HG02678 (cell line): ENCODE measurements around the gene MGMT.

Experiments used
- ATAC-seq: cut with Tn5 transposase; IDR thresholded peaks from one replicate; pipeline ENCODE4 v1.9.1; 2021; ENCODE audit warnings: mild to moderate bottlenecking, moderate library complexity; ENCODE audit not compliant: unreplicated experiment

Gene MGMT

DNA sequence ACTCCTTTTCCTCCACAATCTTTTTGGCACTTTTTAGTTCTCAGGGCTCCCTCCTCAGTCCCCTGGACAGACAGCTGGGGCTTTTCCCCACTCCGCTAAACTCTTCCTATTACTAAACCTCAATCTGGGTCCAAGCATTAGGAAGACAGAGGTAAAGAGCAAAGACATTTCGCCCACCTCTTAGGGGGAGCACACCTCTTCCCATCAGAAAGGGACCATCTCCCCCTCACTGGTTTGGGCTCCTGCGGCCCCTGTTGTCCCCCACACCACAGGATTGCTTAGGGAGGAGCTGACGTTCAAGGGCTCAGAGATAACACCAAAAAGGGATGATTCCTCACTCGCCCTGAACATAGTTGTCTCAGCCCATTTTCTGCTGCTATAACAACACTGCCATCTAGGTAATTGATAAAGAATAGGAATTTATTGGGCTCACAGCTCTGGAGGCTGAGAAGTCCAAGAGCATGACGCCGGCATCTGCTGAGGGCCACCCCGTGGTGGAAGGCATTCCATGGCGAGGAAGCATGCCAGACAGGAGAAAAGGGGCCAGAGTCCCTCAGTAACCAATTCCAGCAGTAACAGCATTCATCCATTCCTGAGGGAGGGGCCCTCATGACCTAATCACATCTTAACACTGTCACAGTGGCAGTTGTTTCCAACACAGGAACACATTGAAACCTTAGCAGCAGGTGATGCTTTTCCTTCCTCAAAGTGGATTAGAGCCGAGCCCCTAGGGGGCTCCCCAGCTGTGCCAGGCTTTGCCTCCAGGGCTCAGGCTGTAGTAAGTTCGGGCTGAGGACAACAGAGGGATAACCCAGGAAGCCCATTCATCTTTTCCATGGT lies 287.4 kb downstream of the MGMT start:
- no peak for ATAC-seq

- ATAC-seq, result no peak
These were observed 288.1 kb downstream of the MGMT start for GRCh38 chr10:129755158-129755591.

DNA sequence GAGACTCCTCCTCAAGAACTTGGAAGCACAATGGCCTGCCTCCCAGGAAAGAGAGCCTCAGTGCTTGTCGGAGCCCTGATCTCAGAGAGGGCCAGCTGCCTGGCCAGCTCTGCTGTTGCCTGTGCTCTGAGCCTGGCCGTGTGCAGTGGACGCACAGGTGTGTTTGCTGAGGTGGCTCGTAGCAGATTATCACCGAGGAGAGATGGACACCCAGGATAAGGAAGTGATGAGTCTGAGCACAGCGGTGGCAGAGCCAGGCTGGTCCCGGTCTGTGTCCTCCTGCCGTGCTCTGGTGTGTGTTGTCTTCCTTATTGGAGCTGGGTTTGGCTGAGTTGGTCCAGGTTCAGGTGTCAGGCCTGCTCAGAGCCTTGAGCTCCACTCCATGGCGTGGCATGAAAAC lies 288.6 kb downstream of the MGMT start:
- ATAC-seq, result no peak

- ATAC-seq, result no peak
These were observed 290.2 kb downstream of the MGMT start for GRCh38 chr10:129756912-129757901.

DNA sequence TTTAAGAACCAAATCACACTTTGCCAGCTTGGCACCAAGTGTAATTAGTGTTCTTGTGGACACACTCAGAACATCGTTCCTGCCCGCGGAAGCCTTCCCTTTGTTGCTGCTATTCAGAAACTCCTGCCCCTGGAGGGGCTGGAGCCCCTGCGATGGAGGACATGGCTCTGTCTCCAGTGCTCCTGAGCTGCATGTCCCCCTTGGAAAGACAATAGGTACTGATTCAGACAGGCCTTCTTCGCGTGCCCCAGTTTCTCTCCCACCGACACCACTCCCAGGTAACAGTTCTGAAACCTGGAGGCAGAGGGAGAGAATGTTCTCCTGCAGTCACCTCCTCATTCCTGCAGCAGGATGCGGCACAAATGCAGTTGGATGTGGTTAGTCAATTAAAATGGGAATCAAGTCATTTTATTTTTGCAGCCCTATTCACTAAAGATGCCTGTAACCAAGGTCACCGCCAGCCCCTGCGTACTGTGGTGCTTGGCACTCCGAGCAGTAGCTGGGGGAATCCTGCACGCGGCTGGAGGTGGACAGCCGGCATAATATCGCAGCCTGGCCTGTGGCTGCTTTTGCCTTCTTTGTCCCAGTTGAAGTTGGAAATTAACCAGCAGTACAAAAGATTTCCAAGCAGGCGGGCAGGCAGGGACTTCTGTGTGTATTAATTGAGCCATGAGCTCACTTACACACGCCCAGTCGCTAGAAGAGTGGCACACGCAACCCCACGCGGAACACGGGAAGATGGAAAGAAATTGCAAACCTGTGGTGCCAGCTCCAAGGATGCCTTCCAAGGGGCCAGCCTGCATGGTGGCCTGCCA lies 291.4 kb downstream of the MGMT start:
- no peak for ATAC-seq

DNA sequence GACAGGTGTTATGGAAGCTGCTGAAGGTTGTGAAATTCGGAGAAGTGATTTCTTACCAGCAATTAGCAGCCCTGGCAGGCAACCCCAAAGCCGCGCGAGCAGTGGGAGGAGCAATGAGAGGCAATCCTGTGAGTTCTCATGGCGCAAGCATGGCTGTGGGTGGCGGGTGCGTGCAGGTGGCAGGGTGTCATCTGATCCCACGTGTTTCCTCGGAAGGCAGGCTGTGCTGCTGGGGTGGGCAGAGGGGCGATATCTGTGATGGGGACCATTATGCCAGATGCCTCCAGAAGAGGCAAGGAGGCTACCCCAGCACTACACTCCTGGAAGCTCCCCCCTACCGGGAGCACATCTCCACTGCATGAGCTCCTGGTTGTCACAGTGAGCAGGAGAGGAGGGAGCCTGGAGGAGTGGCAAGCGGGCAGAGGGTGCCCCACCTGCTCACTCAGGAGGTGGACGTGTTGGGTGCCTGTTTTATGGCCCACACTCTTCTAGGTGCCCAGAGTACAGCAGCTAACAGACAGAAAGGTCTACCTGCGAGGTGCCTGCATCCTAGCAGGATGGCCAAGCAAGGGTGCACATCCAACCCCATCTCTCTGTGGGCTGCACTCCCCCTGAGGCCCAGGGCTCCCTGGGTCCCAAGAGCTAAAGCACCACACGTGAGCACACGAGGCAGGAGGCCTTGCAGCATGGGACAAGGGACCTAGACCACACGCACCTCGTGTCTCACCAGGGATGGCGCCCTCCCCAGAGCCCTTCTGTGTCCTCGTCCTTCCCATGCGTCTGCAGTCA lies 292.4 kb downstream of the MGMT start:
- no peak for ATAC-seq

GRCh38 chr10:129760003-129760315 lies 292.9 kb downstream of the MGMT start:
- no peak for ATAC-seq

DNA sequence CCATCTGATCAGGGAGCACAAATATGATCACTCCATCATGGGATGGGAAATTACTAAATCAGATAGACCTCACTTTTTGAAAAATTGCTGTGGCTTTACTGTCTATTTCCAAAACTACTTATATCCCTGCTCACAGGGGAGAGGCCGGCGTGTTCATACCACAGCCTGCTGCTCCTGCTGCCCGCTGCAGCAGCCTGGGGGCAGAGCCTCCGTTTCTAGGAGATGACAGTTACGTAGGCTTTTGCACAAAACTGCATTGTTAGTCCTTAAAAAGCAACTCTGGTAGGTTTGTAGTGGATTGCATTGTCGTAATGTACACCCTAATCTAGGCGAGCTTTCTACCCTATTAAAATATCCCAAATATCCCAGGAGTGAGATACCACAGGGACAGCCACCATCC lies 293.4 kb downstream of the MGMT start:
- no peak for ATAC-seq

DNA sequence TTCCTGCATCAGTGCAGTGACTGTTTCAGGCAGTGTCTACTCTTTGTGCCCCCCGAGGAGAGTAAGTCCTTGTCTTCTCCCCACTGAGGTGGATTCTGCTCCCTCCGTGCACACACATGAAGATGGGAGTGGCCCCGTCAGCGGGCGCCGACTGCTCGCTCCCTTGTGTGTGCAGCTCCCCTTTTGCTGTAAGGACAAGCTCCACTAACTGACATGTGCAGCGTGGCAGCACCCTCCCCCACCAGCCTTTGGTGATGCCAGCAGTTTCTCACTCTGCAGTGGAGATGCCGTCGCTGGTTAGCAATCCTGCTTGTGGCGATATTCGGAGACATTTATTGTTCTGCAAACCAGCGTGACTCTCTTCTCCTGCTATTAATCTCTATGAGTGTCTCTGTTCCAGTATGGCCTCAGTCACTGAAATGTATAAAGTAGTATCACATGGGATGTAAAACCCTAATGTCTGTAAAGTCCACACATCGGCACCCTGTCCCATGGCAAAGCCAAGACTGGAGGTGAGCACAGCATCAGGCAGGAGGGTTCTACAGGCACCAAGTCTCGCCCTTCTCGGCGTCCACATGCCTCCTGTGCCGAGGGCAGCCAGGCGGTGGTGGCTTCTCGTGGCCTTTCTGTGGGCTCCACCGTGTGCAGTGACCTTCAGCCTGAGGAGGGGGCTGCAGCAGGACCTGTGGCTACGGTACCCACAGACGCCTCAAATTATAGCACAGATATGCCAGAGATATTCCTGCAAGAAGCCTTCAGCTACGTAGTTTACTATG lies 294.3 kb downstream of the MGMT start:
- no peak for ATAC-seq

DNA sequence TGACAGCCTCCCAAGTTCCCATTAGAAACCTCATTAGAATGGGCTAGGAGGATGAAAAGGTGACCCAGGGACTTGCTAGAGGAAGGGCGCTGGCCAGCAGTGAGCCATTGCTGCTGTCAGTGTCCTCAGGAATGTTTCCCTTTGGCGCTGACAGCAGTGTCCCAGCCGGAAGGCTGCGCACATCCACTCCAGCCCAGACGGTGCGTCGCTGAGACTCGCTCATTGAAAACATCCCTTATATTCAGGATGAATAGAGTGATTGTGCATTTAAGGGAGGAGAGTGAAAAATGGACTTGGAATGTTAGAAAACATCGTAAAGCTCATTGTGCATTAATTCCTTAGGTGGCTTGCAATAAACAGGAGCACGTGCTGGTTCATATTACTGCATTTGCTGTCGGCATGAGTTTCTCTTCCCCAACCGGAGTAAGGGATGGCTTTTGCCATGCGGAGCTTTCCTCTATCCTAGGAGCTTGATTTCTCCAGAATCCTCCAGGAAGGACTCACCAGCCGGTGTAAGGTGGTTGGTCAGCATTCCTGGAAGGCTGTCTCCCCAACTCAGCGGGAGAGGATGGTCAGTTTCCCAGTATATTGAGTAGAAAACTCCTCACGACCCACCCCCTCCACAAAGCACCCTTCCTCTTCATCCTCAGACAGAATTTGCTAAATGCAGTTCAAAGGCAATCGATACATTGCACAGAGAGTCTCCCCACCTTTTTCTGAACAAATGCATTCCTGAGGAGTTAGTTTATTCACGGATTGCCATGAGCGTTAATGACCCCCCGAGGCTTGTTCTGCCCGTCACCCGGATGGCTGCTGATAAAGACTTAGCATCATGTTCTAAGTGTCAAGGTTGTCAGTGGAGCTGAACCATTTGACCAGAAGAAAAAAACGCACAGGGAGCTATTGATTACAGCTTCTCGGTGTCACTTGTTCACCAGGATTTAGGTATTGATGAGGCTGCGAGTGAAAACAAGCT lies 295.2 kb downstream of the MGMT start:
- no peak for ATAC-seq

- no peak for ATAC-seq
These were observed 297.2 kb downstream of the MGMT start for GRCh38 chr10:129764011-129764900.

GRCh38 chr10:129764901-129765663 lies 298.0 kb downstream of the MGMT start:
- no peak for ATAC-seq

GRCh38 chr10:129765664-129766550 lies 298.9 kb downstream of the MGMT start:
- no peak for ATAC-seq

DNA sequence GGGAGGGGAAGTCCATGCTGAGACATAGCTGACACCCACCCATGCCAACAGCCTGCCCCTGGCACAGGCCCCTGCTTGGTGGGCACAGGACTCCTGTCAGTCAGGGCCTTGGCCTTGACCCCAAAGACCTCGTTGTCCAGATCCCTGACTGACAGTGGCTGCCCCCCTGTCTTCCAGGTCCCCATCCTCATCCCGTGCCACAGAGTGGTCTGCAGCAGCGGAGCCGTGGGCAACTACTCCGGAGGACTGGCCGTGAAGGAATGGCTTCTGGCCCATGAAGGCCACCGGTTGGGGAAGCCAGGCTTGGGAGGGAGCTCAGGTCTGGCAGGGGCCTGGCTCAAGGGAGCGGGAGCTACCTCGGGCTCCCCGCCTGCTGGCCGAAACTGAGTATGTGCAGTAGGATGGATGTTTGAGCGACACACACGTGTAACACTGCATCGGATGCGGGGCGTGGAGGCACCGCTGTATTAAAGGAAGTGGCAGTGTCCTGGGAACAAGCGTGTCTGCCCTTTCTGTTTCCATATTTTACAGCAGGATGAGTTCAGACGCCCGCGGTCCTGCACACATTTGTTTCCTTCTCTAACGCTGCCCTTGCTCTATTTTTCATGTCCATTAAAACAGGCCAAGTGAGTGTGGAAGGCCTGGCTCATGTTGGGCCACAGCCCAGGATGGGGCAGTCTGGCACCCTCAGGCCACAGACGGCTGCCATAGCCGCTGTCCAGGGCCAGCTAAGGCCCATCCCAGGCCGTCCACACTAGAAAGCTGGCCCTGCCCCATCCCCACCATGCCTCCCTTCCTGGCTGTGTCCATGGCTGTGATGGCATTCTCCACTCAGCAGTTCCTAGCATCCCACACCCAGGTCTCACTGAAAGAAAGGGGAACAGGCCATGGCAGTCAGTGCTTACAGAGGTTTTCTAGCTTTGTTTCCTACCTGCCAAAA lies 299.8 kb downstream of the MGMT start:
- no peak for ATAC-seq
